ENCODE data around the gene PIEZO1. TPM values are rescaled to one million over a fixed set of nuclear protein-coding genes. Genes with fewer than 3 reads are reported as not detected.

The PIEZO1 gene
- total and polyA plus RNA-seq, 9 of the 15 experiments (the other 6 are each of a cell fraction or from before 2014, with no cell fraction given): 3.6 to 432 (median 131) TPM

- no peak for TF ChIP-seq HBP1 (CRISPR knock-in tag; IDR thresholded peaks at IDR 0.05)
- TF ChIP-seq TFAM (CRISPR knock-in tag; conservative IDR thresholded peaks at IDR 0.05): no peak
- no peak for TF ChIP-seq SMARCC2 (IDR thresholded peaks at IDR 0.05; ENCODE audit: low read depth)
- TF ChIP-seq PHTF2 (CRISPR knock-in tag; IDR thresholded peaks at IDR 0.05): no peak
- TF ChIP-seq SP1 (CRISPR knock-in tag; IDR thresholded peaks at IDR 0.05): peak; percentile 99
- no peak for TF ChIP-seq ZNF436 (CRISPR knock-in tag; IDR thresholded peaks at IDR 0.05)
- no peak for TF ChIP-seq ERF (CRISPR knock-in tag; IDR thresholded peaks at IDR 0.05)
- no peak for TF ChIP-seq ZBTB40 (IDR thresholded peaks at IDR 0.05)
- no peak for TF ChIP-seq ZBTB40 (CRISPR knock-in tag; IDR thresholded peaks at IDR 0.05)
- TF ChIP-seq POLR2AphosphoS2 (IDR thresholded peaks at IDR 0.05; ENCODE audit: low read length): peak; percentile 89
- no peak; the same call in 1 of the 2 replicates for TF ChIP-seq PTBP1 (IDR thresholded peaks at IDR 0.05; ENCODE audit: low read depth, low read length)
- TF ChIP-seq ZNF239 (CRISPR knock-in tag; IDR thresholded peaks at IDR 0.05): no peak
- TF ChIP-seq KLF13 (tag; IDR thresholded peaks at IDR 0.05; ENCODE audit: borderline replicate concordance, low read depth): peak; percentile 98
- TF ChIP-seq POU5F1 (IDR thresholded peaks at IDR 0.05; ENCODE audit: borderline replicate concordance, low read depth, low read length, partially characterized antibody): no peak
- TF ChIP-seq NELFE (IDR thresholded peaks at IDR 0.05; ENCODE audit: insufficient read depth, insufficient read length): no peak
- peak; percentile 35; the same call in 1 of the 2 replicates for TF ChIP-seq ZBTB1 (CRISPR knock-in tag; IDR thresholded peaks at IDR 0.05; ENCODE audit: borderline replicate concordance, low read depth)
- no peak for TF ChIP-seq PHB (CRISPR knock-in tag; IDR thresholded peaks at IDR 0.05)
- TF ChIP-seq EGR1 (conservative IDR thresholded peaks at IDR 0.05): peak; percentile 81
- no peak for TF ChIP-seq LEF1 (IDR thresholded peaks at IDR 0.05)
Measured at GRCh38 chr16:88737298-88738150, 47.5 kb downstream of the PIEZO1 start (continued).
